Measurements from ENCODE around the gene KCNT2.

- TF ChIP-seq EZH2 (IDR thresholded peaks at IDR 0.05; ENCODE audit: insufficient read depth, poor library complexity, severe bottlenecking) (no peak), EZH2phosphoT487 (IDR thresholded peaks at IDR 0.05; ENCODE audit: insufficient read depth, low read depth) (no peak)
Observed at GRCh38 chr1:196563768-196564167, 44.5 kb downstream of the KCNT2 start.
